SIG-M5 (cell line): ENCODE measurements around the gene ZNF679.
"Not testable (repeated sequence)": the region's sequence is repeated elsewhere in the genome, so short reads cannot be mapped to it uniquely, and the experiment has no call there.

Experiments used
- DNase-seq: peaks from one replicate; lab custom pipeline; 2025; lab: John Stamatoyannopoulos, UW

Gene ZNF679

DNA sequence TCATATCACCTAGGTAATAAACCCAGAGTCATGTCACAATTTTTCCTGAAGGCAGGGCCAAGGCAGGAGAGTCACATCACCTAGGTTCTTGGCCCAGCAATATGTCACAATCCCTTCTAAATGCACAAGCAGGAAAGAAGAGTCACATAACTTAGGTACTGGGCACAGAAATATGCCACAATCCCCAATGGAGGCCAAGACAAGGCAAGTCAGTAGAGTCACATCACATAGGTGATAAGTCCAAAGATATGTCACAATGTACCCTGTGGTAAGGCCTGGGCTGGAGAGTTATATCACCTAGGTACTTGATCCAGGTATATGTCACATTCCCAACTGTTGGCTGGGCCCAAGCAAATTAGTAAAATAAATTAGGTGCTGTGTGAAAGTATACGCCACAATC is at the start of gene ZNF679:
TSS of gene ZNF679 (plus strand) at position 301 of the 400 bp plus-strand sequence. CDS start 20,644 bp downstream, outside the sequence.
- not testable (repeated sequence) for DNase-seq

DNA sequence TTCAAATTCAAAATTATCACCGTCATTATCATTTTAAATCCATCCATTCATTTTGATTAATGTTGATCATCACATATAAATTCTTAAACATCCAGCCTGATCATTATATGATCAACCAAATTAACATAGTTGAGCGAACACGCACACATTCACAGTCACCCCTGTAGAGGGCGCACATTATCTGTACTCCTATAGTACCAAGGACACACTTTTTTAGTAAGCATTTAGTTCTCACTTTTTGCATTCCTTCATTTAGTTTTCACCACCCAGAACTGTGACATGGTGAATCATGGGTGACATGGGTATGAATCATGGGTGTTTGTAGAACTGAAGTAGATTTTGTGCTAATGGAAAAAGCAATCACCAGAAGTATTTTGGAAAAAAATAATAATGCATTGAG is 47.3 kb upstream of the ZNF679 start:
- no peak for DNase-seq

DNA sequence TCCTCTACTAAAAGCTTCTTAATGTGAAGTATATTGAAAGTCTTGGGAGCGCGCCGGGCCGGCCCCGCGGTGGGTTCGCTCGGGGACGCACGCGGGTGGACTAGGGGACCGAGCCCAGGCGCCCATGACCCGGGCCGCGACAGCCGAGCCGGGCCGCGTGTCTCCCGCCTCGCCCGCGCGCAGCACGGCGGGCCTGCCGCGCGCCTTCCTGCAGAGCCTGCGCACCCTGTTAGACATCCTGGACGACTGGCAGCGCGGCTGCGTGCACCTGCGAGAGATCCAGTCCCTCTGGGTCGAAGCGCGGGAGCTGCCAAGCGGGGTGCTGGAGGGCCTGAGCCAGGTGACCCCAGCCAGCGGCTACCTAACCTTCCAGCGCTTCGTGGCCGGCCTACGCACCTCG is 46.7 kb upstream of the ZNF679 start:
- no peak for DNase-seq

DNA sequence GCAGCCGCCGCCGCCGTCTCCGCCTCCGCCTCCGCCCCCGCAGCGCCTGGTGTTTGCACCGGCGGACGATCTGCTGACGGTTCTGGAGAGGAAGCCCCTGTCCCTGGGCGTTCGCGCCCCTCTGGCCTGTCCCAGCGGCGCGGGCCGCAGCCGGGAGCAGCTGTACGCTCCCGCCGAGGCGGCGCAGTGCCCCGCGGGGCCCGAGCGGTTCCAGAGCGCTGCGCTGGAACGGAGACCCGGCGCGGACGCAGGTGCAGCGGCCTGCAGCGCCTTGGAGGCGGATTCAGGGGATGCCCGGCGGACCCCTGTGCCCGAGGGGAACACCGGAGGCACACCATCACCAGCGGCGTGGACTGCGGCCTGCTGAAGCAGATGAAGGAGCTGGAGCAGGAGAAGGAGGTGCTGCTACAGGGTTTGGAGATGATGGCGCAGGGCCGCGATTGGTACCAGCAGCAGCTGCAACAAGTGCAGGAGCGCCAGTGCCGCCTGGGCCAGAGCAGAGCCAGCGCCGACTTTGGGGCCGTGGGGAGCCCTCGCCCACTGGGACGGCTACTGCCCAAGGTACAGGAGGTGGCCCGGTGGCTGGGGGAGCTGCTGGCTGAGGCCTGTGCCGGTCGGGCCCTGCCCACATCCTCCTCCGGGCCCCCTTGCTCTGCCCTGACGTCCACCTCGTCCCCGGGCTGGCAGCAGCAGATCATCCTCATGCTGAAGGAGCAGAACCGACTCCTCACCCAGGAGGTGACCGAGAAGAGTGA is 46.1 kb upstream of the ZNF679 start:
- no peak for DNase-seq

DNA sequence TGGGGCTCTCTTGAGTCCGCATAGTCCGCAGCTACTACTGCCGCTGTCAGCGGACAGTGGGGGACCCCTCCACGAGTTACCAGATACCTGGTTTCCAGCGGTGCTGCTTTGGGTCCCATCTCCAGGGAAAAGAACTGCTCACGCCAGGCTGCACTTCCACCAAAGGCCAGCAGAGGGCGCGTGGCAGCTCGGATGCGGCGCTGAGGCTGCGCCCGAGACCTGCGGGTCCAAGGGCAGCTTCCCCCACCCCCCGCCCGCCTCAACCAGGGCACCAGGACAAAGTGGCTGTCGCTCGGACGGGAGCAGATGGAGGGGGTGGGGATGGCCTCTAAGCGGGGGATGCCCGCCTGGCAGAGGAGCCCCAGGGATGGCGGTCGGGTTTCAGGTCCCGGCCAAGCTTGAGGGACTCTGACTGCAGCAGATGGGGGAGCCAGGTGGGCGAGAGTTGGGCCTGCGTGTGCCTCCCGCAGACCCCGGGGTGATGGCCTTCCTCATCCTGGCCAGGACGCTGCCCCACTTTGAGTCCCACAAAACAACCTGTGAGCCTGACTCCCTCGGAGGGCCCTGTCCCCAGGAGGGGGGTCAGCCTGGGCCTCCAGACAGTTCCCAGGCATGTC is 45.0 kb upstream of the ZNF679 start:
- no peak for DNase-seq

DNA sequence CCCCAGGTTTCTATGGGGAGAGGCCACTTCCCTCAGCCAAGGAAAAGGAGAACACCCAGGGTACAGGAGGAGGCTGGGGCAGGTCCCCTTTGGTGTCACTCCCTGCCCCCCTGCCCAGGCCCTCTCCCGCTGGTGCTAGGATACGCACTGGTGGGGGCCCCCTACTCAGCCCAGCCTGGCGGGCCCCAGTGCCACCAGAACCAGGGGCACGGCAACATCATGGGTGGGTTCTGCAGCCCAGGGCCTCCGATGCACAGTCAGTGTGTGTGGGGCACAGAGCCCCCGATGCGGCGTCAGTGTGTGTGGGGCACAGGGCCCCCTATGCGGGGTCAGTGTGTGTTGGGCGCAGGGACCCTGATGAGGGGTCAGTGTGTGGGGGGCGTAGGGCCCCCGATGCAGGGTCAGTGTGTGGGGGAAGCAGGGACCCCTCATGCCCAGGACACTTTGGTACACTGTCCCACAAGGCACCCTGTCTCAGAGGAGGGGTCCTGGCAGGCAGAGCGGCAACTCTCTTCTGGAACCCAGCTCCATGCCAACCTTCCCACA is 44.4 kb upstream of the ZNF679 start:
- no peak for DNase-seq

DNA sequence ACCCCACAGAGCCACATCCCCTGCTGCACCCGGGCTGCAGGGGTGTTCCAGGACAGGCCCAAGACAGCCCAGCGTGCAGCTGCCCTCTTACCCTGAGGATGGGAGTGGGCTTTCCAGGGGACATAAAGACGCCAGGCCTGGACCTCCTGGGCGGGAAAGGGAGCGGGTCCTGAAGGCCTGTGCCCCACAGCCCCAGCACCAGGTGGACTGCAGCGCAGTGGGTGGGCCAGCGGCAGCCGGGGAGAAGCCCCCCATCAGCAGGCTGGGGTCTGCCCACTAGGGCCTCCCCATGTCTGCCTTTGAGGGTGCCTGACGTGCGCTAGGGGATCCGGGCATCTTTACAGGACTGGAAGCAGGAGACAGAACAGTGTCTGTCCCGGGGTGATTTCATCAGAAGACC is 43.9 kb upstream of the ZNF679 start:
- DNase-seq, result no peak

DNA sequence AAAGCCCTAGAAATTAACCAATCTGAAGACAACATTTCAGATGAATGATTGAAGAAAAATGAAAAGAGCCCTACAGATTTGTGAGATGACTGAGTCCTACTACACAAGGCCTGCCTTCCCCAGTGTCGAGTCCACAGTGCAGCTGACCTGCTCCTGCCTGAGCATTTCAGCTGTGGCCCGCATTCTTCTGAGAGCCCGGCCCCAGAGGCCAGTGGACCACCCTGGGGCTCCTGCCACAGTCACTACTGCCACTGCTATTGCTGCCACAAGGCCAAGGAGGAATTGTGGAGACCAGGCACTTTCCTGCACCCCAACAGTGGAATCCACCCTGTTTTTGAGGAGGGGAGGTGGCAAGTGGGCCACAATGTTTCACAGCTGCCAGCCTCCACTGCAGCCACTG is 40.9 kb upstream of the ZNF679 start:
- DNase-seq, result no peak

DNA sequence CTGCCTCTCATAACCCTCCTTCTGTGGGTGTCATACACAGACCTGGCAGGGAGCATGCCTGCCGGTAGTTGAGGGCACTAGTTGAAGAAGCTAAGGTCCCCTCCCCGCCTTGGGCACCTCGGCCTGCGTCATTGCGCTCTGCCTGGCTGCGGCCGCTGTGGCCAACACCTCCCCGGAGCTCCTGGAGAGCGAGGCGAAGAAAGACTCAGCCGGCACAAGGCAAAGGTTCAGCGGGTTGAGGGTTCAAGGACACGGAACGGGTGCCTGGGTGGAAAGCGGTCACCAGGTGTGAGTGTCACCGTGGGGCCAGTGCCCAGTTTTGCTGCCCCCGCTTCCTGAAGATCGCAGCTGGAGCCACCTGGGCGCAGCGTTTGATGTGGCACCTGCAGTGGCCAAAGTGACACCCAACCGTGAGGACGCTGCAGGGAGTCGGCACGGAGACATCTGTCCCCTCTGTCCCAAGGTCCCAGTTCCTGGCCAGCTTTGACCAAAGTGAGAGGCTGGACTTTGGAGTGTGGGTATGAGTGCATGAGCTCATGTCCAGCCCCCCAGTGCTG is 36.0 kb upstream of the ZNF679 start:
- no peak for DNase-seq

DNA sequence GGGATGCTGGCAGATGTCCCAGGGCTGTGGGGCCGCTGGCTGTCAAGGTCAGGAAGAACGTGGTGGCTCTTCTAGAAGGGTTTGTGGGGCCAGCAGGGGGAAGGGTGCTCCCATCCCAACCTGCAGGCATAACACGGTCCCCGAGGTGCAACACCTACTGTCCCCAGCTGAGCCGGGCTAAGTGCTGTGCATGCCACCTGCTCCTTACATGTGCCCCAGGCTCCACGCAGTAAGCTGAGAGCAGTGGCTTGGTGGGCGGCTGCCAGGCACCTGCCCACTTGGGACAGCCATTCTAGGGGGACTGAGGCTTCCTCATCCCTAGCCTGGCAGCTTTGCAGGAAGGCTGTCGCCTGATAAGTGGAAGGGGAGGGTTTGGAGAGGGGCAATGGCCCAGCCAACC is 35.5 kb upstream of the ZNF679 start:
- DNase-seq, result no peak

DNA sequence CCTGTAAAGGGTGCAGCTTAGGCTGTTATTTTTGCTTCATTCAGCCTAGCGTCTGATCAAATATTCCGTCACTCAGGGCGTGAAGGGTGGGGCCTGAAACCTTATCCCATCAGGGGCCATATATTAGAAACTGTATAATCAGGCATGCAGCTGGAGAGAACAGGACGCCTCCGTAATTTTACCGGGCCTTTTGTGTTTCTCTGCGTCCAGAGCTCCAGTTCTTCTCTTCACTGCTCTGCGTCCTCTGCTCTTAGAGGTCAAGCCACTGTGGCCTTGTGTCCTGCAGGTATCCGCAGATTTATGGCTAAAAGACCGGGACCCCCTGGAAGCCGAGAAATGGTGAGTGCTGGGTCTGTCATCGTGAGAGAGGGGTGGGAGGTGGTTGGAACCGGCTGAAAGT is 21.4 kb upstream of the ZNF679 start, which contains the start of gene ZNF735:
TSS of gene ZNF735 (plus strand) at position 301 of the 400 bp plus-strand sequence. CDS start at position 301, 0 bp downstream.
- no peak for DNase-seq

DNA sequence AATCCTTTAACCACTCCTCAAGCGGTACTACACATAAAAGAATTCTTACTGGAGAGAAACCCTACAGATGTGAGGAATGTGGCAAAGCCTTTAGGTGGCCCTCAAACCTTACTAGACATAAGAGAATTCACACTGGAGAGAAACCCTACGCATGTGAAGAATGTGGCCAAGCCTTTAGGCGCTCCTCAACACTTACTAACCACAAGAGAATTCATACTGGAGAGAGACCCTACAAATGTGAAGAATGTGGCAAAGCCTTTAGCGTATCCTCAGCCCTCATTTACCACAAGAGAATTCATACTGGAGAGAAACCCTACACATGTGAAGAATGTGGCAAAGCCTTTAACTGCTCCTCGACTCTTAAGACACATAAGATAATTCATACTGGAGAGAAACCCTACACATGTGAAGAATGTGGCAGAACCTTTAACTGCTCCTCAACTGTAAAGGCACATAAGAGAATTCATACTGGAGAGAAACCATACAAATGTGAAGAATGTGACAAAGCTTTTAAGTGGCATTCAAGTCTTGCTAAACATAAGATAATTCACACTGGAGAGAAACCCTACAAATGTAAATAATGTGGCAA is 8.5 kb upstream of the ZNF679 start:
- DNase-seq, result not testable (repeated sequence)

DNA sequence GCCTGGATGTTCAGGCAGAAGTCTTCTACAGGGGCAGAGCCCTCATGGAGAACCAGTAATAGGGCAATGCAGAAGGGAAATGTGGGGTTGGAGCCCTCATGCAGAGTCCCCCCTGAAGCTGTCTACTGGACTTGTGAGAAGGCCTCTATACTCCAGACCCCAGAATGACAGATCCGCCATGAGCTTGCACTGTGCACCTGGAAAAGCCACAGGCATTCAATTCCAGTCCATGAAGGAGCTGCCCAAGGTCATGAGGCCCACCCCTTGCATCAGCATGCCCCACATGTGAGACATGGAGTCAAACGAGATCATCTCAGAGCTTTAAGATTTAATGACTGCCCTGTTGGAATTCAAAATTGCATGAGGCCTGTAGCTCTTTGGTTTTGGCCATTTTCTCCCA is 4.9 kb upstream of the ZNF679 start:
- no peak for DNase-seq

DNA sequence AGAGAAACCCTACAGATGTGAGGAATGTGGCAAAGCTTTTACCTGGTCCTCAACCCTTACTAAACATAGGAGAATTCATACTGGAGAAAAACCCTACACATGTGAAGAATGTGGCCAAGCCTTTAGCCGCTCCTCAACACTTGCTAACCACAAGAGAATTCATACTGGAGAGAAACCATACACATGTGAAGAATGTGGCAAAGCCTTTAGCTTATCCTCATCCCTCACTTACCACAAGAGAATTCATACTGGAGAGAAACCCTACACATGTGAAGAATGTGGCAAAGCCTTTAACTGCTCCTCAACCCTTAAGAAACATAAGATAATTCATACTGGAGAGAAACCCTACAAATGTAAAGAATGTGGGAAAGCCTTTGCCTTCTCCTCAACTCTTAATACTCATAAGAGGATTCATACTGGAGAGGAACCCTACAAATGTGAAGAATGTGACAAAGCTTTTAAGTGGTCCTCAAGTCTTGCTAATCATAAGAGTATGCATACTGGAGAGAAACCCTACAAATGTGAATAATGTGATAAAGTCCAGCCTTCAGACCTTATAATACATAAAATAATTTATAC is 38.2 kb downstream of the ZNF679 start:
- DNase-seq, result no peak

DNA sequence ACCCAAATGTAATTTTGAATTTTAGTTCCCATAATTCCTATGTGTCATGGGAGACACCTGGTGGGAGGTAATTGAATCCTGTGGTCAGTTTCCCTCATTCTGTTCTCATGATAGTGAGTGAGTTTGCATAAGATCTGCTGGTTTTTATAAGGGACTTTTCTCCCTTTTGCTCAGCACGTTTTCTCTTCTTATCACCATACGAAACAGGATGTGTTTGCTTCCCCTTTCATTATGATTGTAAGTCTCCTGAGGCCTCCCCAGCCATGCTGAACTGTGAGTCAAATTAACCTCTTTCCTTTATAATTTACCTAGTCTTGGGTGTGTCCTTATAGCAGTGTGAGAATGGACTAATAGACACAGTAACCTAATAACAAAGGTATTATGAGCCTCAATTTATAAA is 49.4 kb downstream of the ZNF679 start:
- DNase-seq, result no peak

DNA sequence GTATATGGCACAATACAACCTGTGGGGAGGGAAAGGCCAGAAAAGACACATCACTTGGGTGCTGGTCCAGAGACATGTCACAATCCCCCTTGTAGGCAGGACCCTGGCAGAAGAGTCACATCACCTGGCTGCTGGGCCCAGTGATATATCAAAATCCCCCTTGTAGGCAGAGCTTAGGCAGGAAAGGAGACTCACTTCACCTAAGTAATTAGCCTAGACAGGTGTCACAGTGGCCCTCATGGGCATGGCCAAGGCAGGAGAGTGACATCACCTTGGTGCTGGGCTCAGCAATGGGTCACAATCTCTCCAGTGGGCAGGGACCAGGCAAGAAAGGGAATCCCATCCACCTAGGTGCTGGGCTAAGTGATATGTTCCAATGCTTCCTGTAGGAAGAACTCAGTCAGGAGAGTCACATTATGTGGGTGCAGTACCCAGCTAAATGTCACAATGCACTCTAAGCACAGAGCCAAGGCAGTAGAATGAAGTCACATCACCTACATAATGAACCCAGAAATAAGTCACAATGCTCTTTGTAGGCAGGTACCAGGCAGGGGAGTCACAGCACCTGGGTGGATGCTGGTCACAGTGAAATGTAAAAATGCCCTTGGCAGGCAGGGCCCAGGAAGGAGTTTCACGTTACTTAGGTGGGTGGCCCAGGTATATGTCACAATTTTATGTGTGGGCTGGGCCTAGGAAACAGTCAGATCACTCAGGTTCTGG is 66.6 kb downstream of the ZNF679 start:
- no peak for DNase-seq

DNA sequence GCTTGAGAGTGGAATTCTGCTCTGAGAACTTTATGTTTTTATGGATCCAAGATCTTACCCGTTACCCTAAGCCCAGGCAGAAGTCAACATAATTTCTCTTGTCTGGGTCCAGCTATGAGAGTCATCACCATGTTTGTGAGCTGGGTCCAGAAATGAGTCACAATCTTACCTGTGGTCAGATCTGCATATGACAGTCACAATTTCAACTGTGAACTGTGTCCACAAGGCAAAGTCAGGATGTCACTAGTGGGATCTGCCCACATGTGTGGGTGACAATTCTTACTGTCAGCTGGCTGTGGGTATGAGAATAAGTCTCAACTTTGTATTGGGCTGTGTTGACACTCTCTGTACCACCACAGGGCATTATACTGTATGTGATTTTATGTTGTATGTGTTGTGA is 69.1 kb downstream of the ZNF679 start:
- DNase-seq, result not testable (repeated sequence)

DNA sequence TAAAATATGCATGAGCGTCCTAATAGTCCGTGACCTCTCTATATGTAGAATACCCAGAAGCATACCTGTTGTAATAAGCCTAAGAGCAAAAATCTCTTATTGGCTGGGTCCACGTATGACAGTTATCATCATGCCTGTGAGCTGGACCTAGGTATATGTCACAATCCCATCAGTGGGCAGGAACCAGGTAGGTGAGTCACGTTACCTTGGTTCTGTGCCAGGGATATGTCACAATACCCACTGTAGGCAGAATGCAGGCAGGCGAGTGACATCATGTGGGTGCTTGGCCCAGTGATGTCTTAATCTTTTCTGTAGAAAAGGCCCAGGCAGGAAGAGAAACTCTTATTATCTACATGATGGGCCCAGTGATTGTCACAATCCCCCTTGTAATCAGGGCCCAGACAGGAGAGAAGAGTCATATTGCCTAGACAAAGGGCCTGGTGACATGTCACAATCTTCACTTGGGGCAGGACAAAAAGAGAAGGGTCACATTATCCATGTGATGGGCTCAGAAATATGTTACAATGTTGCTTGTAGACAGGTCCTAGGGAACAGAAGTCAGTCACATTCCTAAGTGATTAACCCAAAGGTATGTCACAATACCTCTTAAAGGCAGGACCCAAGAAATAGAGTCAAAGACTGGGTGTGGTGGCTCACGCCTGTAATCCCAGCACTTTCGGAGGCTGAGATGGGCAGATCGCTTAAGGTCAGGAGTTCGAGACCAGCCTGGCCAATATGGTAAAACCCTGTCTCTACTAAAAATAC is 72.5 kb downstream of the ZNF679 start:
- no peak for DNase-seq

DNA sequence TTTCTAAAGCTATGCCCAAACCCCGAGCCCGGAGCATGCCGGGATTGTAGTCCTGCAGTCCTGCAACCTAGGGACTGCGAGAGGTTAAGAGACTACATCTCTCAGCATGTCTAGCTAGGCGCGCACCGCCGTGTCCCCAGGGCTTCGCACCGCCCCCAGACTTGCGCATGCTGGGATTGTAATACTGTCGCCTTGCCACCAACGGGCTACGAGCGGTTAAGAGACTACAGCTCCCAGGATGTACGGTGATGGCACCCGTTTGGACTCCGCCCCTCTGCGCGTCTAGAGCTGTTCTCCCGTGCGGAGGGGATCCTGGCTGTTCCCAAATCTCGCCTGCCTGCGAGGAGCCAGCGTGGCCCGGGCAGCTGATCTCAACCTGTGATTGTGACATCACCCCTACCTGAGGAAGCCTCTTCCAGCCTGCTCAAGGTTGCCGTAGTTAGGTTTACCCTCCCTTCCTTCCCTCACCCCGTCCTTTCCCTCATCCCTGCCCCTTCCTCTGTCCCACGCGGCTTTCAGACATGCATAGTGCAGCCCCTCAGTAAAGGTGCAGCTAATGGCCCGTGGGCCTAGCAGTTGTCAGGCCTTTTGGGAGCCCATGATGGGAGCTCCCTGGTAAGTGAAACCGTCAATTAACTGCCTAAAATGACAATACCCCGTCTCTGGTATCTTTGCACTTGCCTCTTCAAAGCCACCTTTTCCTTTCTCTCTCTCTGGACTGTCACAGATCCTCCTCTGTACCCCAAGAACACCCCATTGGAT is 79.2 kb downstream of the ZNF679 start:
- no peak for DNase-seq

DNA sequence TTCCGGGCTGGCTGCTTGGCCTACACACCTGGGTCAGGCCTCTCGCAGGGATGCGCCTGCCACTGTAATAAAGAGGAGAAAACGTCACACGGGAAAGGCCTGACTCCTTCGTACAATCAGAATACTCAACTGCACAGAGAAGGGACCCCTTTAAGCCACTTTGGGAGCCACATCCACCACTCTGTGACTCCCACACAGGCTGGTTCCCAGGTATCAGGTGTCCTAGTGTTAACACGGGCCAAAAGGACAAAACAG is 79.7 kb downstream of the ZNF679 start:
- DNase-seq, result no peak
